Endothelial cell of umbilical vein (primary cell): ENCODE results near the gene CYTH1. TPM values are rescaled to one million over a fixed set of nuclear protein-coding genes. Genes with fewer than 3 reads are reported as not detected.

Experiments used
- BruUV-seq: library from RNA; stranded (reverse); fragments of 400-500 nt; replicated peaks from 2 replicates; lab custom pipeline; 2021; lab: Mats Ljungman, UMichigan
- CTCF ChIA-PET: fragments of 300-600, 350-600 bp; sonication (Branson Sonifier 250); formaldehyde crosslinking; loops from one replicate; lab custom pipeline; 2021; ENCODE audit warnings: antibody characterized with exemption, inconsistent platforms; lab: Charles Lee
- POLR2A ChIA-PET: fragments of 300-600, 350-600 bp; sonication (Branson Sonifier 250); formaldehyde crosslinking; loops from one replicate; lab custom pipeline; 2021; ENCODE audit warnings: antibody characterized with exemption, inconsistent platforms; lab: Charles Lee
- DNase-seq: peaks from one replicate; pipeline ENCODE4 v3.0.0-alpha.2; 2011; ENCODE audit warnings: low read depth, low spot score
- FAIRE-seq: peaks from 2 replicates; lab custom pipeline; 2011; peaks lifted over from hg19 to GRCh38; lab: Jason Lieb, UNC
- H2AFZ ChIP-seq: 2 replicates; pipeline ENCODE4 v1.6.0; 2012; ENCODE audit warnings: low read depth, low read length, control low read depth, inconsistent platforms
- H3K27ac ChIP-seq: 2 replicates; pipeline ENCODE4 v1.5.1; 2011; ENCODE audit warnings: low read depth, mild to moderate bottlenecking, control low read depth, low read length, moderate library complexity; ENCODE audit not compliant: insufficient read depth
- H3K27me3 ChIP-seq, 2 experiments: 2 replicates each; pipeline versions ENCODE4 v1.6.0 to v1.6.1; 2011; ENCODE audit warnings: low read length in 2 of 2, mixed read lengths in 1 of 2; ENCODE audit not compliant: control insufficient read depth in 2 of 2, insufficient read depth in 2 of 2
- H3K36me3 ChIP-seq, 2 experiments: 2 replicates in 1 of 2; 3 replicates in 1 of 2; pipeline ENCODE4 v1.5.1; 2011; ENCODE audit warnings: low read length in 2 of 2, mild to moderate bottlenecking in 1 of 2, moderate library complexity in 1 of 2; ENCODE audit not compliant: control insufficient read depth in 2 of 2, insufficient read depth in 2 of 2; ENCODE audit errors: extremely low read depth in 1 of 2
- H3K4me1 ChIP-seq: 3 replicates; pipeline ENCODE4 v1.5.1; 2011; ENCODE audit warnings: mild to moderate bottlenecking, low read length; ENCODE audit not compliant: control insufficient read depth, insufficient read depth; ENCODE audit errors: extremely low read depth
- H3K4me2 ChIP-seq: 2 replicates; pipeline ENCODE4 v1.6.1; 2011; ENCODE audit warnings: low read length, control low read depth, mixed read lengths; ENCODE audit not compliant: insufficient read depth
- H3K4me3 ChIP-seq, 3 experiments: fragments of 200-600 bp in 1 of 3; sonication (generic), shearing (Covaris generic) in 1 of 3; replicated peaks in 1 of 3; 2 replicates each; pipeline ENCODE4 v1.5.1; 2011 to 2016; ENCODE audit warnings: control low read depth in 3 of 3, low read length in 3 of 3, mild to moderate bottlenecking in 2 of 3, inconsistent platforms in 1 of 3, low read depth in 1 of 3, moderate library complexity in 1 of 3; ENCODE audit not compliant: insufficient read depth in 1 of 3
- H3K79me2 ChIP-seq: 2 replicates; pipeline ENCODE4 v1.6.0; 2012; ENCODE audit warnings: low read length, inconsistent platforms; ENCODE audit not compliant: control insufficient read depth, insufficient read depth
- H3K9ac ChIP-seq: replicated peaks from 2 replicates; pipeline ENCODE3; 2011; ENCODE audit warnings: low read length, control low read depth; ENCODE audit not compliant: insufficient read depth; ENCODE audit errors: extremely low read depth
- H3K9me1 ChIP-seq: replicated peaks from 3 replicates; pipeline ENCODE4 v1.6.0; 2011; ENCODE audit warnings: mild to moderate bottlenecking, low read length; ENCODE audit not compliant: control insufficient read depth, insufficient read depth; ENCODE audit errors: extremely low read depth
- H3K9me3 ChIP-seq: replicated peaks from 2 replicates; pipeline ENCODE4 v1.5.1; 2012; ENCODE audit warnings: low read length, inconsistent platforms; ENCODE audit not compliant: control insufficient read depth, insufficient read depth
- H4K20me1 ChIP-seq: replicated peaks from 2 replicates; pipeline ENCODE3; 2011; ENCODE audit warnings: mild to moderate bottlenecking, low read length; ENCODE audit not compliant: control insufficient read depth, insufficient read depth; ENCODE audit errors: extremely low read depth
- CTCF ChIP-seq, 2 donors: IDR thresholded peaks; 1 replicate in 1 of 2; 2 replicates in 1 of 2; pipeline ENCODE4 v1.5.1; 2011; ENCODE audit warnings: low read length in 2 of 2, mild to moderate bottlenecking in 2 of 2, moderate library complexity in 2 of 2, control low read depth in 1 of 2, inconsistent platforms in 1 of 2, low read depth in 1 of 2; ENCODE audit not compliant: insufficient read depth in 1 of 2; ENCODE audit errors: extremely low read depth in 1 of 2
- EZH2 ChIP-seq: IDR thresholded peaks from 2 replicates; pipeline ENCODE4 v1.6.1; 2012; ENCODE audit warnings: borderline replicate concordance, low read depth, mild to moderate bottlenecking, moderate library complexity, low read length, inconsistent platforms; ENCODE audit not compliant: severe bottlenecking
- FOS ChIP-seq: IDR thresholded peaks from 2 replicates; pipeline ENCODE4 v1.6.1; 2011; ENCODE audit warnings: mild to moderate bottlenecking, low read length, moderate library complexity, borderline replicate concordance; ENCODE audit not compliant: insufficient read depth
- GATA2 ChIP-seq: IDR thresholded peaks from 2 replicates; pipeline ENCODE4 v1.7.0; 2011; ENCODE audit warnings: low read depth, mild to moderate bottlenecking, moderate library complexity, mixed read lengths, low read length; ENCODE audit not compliant: insufficient read length, insufficient read depth
- JUN ChIP-seq: IDR thresholded peaks from 2 replicates; pipeline ENCODE4 v1.6.1; 2011; ENCODE audit warnings: borderline replicate concordance, low read depth; ENCODE audit not compliant: insufficient read length, insufficient read depth
- MAX ChIP-seq: IDR thresholded peaks from 2 replicates; pipeline ENCODE4 v1.6.1; 2011; ENCODE audit not compliant: insufficient read depth, insufficient read length
- MYC ChIP-seq: IDR thresholded peaks from one replicate; pipeline ENCODE4 v1.6.1; 2011; ENCODE audit warnings: mild to moderate bottlenecking, low read depth, low read length
- POLR2A ChIP-seq: IDR thresholded peaks from 2 replicates; pipeline ENCODE4 v1.6.1; 2012; ENCODE audit warnings: low read depth, mild to moderate bottlenecking, control low read depth, low read length
- POLR2AphosphoS5 ChIP-seq: IDR thresholded peaks from 2 replicates; pipeline ENCODE4 v1.6.1; 2012; ENCODE audit warnings: low read depth, mild to moderate bottlenecking, control low read depth, low read length, moderate library complexity; ENCODE audit not compliant: insufficient read depth
- dilution Hi-C: fragments of 300-500 bp; cut with MboI; formaldehyde crosslinking; loops from one replicate; pipeline ENCODE4 v1.15.0; 2019; ENCODE audit warnings: low sequenced_read_pairs; ENCODE audit not compliant: extremely low pct_ligation_motif_present
- intact Hi-C: fragments of 100-400 bp; cut with micrococcal nuclease; formaldehyde crosslinking; loops from one replicate; pipeline ENCODE4 v1.10.0; 2022
- polyA plus RNA-seq, 4 experiments: library from polyadenylated mRNA; depleted of rRNA in 3 of 4; stranded (reverse) in 3 of 4; unstranded in 1 of 4; fragments of >200 nt; gene quantifications; 2 replicates each; pipeline versions ENCODE4 v1.2.1 to v1.2.3, GENCODE V29; 2011 to 2012; ENCODE audit warnings: missing spikeins in 1 of 4
- total RNA-seq: library from RNA; stranded (reverse); gene quantifications from 2 replicates; pipeline ENCODE4 v1.2.3, GENCODE V29; 2021

The CYTH1 gene
- total and polyA plus RNA-seq, 2 donors (not counting 3 experiments of a cell fraction or from before 2014, with no cell fraction given) = 35.9 to 49.9 TPM

GRCh38 chr17:78648293-78648692 is 133.8 kb downstream of the CYTH1 start:
- no TSS peak for BruUV-seq
- no peak for FAIRE-seq
- TF ChIP-seq JUN (no peak), MAX (no peak), MYC (no peak), FOS (no peak), EZH2 (no peak), POLR2A (no peak), GATA2 (no peak), CTCF (IDR thresholded peaks at IDR 0.05; ENCODE audit: extremely low read depth in 1 of 2, insufficient read depth in 1 of 2, low read depth in 1 of 2, low read length in 2 of 2) (no peak), POLR2AphosphoS5 (no peak)
- Histone ChIP-seq H3K27me3 (peaks cover 2 to 6% of the 10 kb centered on the region in 2 experiments), H3K4me2 (no peak overlapping the region), H3K4me3 (no peak overlapping the region), H3K9me3 (no peaks in the 10 kb centered on the region), H3K9ac (no peak overlapping the region), H3K36me3 (no peaks in the 10 kb centered on the region), H3K79me2 (no peaks in the 10 kb centered on the region), H4K20me1 (no peaks in the 10 kb centered on the region), H3K4me1 (peaks cover 8% of the 10 kb centered on the region), H3K9me1 (no peaks in the 10 kb centered on the region), H2AFZ (no peak overlapping the region), H3K27ac (no peak overlapping the region)
- ChIA-PET CTCF (interaction anchor here (1.4 kb wide), 1 partner anchor 72 kb away, joined by 3 read pairs; the partner anchor contains the start of gene DNAH17), POLR2A (no interaction called here)
- DNase-seq = no peak
- intact Hi-C loops (no loop called here), dilution Hi-C loops (loop anchor here (25.0 kb wide), 1 partner anchor 161 kb away; no protein-coding TSS in a partner anchor)
